GM23248 (cell line): ENCODE data around the gene CD52.

Experiments used
- EZH2 ChIP-seq: fragments of 200-600 bp; sonication (generic); IDR thresholded peaks from 2 replicates; pipeline ENCODE4 v1.6.1; 2018; ENCODE audit warnings: antibody characterized with exemption, mild to moderate bottlenecking; ENCODE audit not compliant: insufficient read depth, poor library complexity, severe bottlenecking
- EZH2phosphoT487 ChIP-seq: fragments of 200-600 bp; sonication (generic); IDR thresholded peaks from 2 replicates; pipeline ENCODE4 v1.6.1; 2018; ENCODE audit warnings: antibody characterized with exemption, moderate library complexity, mild to moderate bottlenecking, low read depth; ENCODE audit not compliant: insufficient read depth

DNA sequence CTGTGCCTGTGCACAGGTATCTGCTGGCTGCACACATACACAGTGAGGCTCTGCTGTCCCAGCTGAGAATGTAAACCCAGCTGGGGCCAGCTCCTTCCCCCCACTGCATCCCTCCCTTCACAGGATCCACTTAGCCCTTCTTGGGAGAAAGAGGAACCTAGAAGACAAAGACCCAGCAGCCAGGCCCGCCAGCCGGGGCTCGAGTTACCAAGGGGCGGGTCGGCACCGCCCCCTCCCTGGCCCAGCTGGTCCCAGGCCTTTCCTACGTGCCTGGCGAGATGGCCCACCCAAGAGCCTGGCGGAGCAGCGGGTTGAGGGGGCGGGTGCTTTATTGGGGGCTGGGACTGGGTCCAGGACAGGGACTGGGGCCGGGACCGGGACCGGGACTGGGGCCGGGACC lies 35.8 kb upstream of the CD52 start:
- no peak for TF ChIP-seq EZH2
- TF ChIP-seq EZH2phosphoT487: no peak
